Skeletal muscle tissue (tissue), 4 donors: ENCODE results near the gene RAB31. TPM values are rescaled to one million over a fixed set of nuclear protein-coding genes. Genes with fewer than 3 reads are reported as not detected.

ENCODE experiments used
- H3K27ac ChIP-seq: one replicate; pipeline ENCODE4 v1.7.0; 2013; ENCODE audit warnings: mild to moderate bottlenecking, low read depth, low read length, inconsistent platforms
- H3K27me3 ChIP-seq, 3 donors: one replicate each; pipeline ENCODE4 v1.7.0; 2013; ENCODE audit warnings: low read length in 3 of 3; ENCODE audit not compliant: control insufficient read depth in 3 of 3, insufficient read depth in 3 of 3
- H3K36me3 ChIP-seq, 3 donors: one replicate each; pipeline ENCODE4 v1.7.0; 2013; ENCODE audit warnings: low read length in 3 of 3; ENCODE audit not compliant: control insufficient read depth in 3 of 3, insufficient read depth in 3 of 3
- H3K4me1 ChIP-seq, 3 donors: one replicate each; pipeline ENCODE4 v1.7.0; 2013; ENCODE audit warnings: low read length in 3 of 3, mild to moderate bottlenecking in 3 of 3; ENCODE audit not compliant: control insufficient read depth in 3 of 3, insufficient read depth in 3 of 3
- H3K4me3 ChIP-seq, 3 donors: one replicate each; pipeline ENCODE4 v1.7.0; 2013; ENCODE audit warnings: low read length in 3 of 3
- H3K9ac ChIP-seq, 3 donors: one replicate each; pipeline ENCODE4 v1.7.0; 2013; ENCODE audit warnings: low read length in 3 of 3, mild to moderate bottlenecking in 3 of 3, moderate library complexity in 2 of 3, low read depth in 1 of 3
- H3K9me3 ChIP-seq, 3 donors: one replicate each; pipeline ENCODE4 v1.7.0; 2013; ENCODE audit warnings: low read length in 3 of 3; ENCODE audit not compliant: control insufficient read depth in 3 of 3
- total RNA-seq: library from RNA; depleted of rRNA; stranded (reverse); fragments of >200 nt; gene quantifications from one replicate; pipeline ENCODE4 v1.2.3, GENCODE V29; 2014
- donor health status: Osteomylitis.

Gene RAB31
- total RNA-seq, 1 donor from 2014 or later: 16.7 TPM

- Histone ChIP-seq H3K4me1 (peaks cover 0 to 8% (median under 1%) of the 10 kb centered on the region in 3 donors), H3K9me3 (no peaks in the 10 kb centered on the region), H3K27me3 (peaks cover 0 to 5% (median 2%) of the 10 kb centered on the region in 3 donors), H3K4me3 (no peak overlapping the region), H3K27ac (no peak overlapping the region), H3K36me3 (no peaks in the 10 kb centered on the region), H3K9ac (no peak overlapping the region)
These were observed 29.0 kb upstream of the RAB31 start for GRCh38 chr18:9679125-9679524.

DNA sequence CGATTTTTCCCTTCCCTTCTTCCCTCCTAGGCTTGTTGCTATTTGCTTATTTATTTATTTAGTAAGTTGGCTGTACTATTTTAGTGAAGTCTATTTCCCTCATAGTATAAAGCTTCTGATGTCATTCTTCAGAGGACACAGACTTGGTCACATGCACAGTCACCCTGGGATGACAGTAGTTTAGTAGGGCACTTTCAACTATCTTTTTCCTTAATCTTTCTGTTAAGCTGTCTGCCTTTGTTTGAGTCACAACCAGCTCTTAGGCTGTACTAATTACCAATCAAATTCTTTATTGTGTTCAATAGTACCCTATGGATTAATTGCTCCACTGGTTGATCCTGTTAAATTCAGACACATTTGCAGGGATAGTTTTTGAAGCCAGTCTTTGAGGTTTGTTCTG lies 26.9 kb upstream of the RAB31 start:
- Histone ChIP-seq H3K4me1 (peaks cover 7 to 16% (median 9%) of the 10 kb centered on the region in 3 donors), H3K27me3 (no peaks in the 10 kb centered on the region), H3K9ac (no peak overlapping the region), H3K9me3 (no peaks in the 10 kb centered on the region), H3K36me3 (no peaks in the 10 kb centered on the region), H3K4me3 (no peak overlapping the region), H3K27ac (no peak overlapping the region)

GRCh38 chr18:9682572-9682971 lies 25.5 kb upstream of the RAB31 start:
- Histone ChIP-seq H3K4me3 (no peak overlapping the region), H3K36me3 (no peaks in the 10 kb centered on the region), H3K4me1 (peaks cover 7 to 16% (median 9%) of the 10 kb centered on the region in 3 donors), H3K9ac (no peak overlapping the region), H3K9me3 (no peaks in the 10 kb centered on the region), H3K27ac (no peak overlapping the region), H3K27me3 (no peaks in the 10 kb centered on the region)

DNA sequence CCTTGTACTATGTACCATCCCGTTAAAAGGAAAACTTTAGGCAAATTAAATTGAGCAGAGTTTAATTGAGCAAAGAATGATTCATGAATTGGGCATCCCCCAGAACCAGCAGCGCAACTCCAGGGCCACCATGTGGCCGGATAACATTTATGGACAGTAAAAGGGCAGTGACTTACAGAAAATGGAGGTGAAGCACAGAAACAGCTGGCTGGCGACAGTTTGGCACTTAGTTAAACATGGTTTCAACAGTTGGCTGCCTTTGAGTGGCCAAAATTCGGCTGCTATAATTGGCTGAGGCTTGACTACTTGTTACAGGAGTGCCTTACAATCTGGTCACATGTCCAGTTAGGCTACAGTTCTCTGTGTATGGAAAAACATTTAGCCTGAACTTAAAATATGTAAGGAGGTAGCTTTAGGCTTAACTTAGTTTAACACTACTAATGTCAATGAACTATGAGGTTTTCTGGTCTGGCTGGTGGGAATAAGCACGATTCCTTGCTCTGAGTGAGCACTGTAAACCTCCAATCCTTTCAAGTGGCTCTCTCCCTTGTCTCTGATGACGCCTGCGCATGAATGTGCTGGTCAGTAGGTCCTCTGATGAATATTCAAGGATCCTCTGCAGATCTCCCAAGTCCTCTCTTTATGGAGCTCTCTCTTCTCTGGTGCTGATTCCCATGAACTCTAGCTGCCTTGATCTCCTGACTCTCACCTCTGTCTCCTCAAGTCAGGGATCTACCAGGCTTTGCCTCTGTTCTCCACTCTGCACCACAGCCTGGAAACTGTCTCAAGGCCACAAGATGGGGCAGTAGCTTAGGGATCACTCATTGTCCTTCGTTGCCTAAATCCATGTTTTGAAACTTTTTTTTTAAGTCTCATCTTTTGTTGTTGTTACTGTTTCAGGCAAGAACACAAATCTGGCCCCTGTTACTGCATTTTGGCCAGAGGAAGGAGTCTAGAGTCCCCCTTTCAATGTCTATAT lies 24.4 kb upstream of the RAB31 start:
- Histone ChIP-seq H3K27me3 (no peaks in the 10 kb centered on the region), H3K4me3 (no peak overlapping the region), H3K9ac (no peak overlapping the region), H3K27ac (no peak overlapping the region), H3K4me1 (peaks cover 7 to 16% (median 9%) of the 10 kb centered on the region in 3 donors), H3K36me3 (no peaks in the 10 kb centered on the region), H3K9me3 (no peaks in the 10 kb centered on the region)

- Histone ChIP-seq H3K9me3 (no peaks in the 10 kb centered on the region), H3K9ac (peak overlapping the region in 1 of 3 donors; percentile 9), H3K4me1 (peaks cover 7 to 16% (median 9%) of the 10 kb centered on the region in 3 donors), H3K4me3 (no peak overlapping the region), H3K36me3 (no peaks in the 10 kb centered on the region), H3K27me3 (no peaks in the 10 kb centered on the region), H3K27ac (peak overlapping the region; percentile 58)
These were observed 23.1 kb upstream of the RAB31 start for GRCh38 chr18:9684881-9685614.

DNA sequence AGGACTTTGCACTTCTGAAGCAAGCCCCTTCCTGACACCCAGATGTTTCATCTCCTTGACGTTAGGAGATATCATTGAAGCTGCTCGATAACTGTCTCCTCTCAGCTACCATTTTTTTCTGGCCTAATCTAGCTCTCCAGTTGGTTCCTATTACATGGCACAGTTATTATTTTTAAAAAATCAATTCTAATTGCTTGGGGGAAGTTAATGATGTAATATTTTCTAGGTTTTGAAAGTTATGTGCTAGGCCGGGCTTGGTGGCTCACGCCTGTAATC lies 22.5 kb upstream of the RAB31 start:
- no peak overlapping the region for H3K4me3 ChIP-seq
- peak overlapping the region; percentile 58 for H3K27ac ChIP-seq
- H3K4me1 ChIP-seq: peaks cover 7 to 16% (median 9%) of the 10 kb centered on the region in 3 donors
- no peaks in the 10 kb centered on the region for H3K27me3 ChIP-seq
- H3K36me3 ChIP-seq: no peaks in the 10 kb centered on the region
- no peaks in the 10 kb centered on the region for H3K9me3 ChIP-seq
- H3K9ac ChIP-seq: no peak overlapping the region

GRCh38 chr18:9688036-9688741 lies 19.9 kb upstream of the RAB31 start:
- Histone ChIP-seq H3K27ac (no peak overlapping the region), H3K36me3 (no peaks in the 10 kb centered on the region), H3K27me3 (no peaks in the 10 kb centered on the region), H3K9ac (no peak overlapping the region), H3K4me3 (no peak overlapping the region), H3K4me1 (peaks cover 7 to 16% (median 9%) of the 10 kb centered on the region in 3 donors), H3K9me3 (no peaks in the 10 kb centered on the region)

DNA sequence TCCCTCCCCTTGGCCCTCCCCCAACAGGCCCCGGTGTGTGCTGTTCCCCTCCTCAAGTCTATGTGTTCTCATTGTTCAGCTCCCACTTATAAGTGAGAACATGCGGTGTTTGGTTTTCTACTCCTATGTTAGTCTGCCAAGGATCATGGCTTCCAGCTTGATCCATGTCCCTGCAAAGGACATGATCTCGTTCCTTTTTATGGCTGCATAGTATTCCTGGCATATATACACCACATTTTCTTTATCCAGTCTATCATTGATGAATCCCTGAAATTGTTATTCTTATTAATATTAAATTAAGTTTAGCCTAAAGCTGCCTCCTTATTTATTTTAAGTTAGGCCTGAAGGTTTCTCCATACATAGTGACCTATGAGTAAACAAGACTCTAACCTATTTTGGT lies 18.8 kb upstream of the RAB31 start:
- H3K9me3 ChIP-seq: no peaks in the 10 kb centered on the region
- no peak overlapping the region for H3K4me3 ChIP-seq
- H3K9ac ChIP-seq: no peak overlapping the region
- H3K27ac ChIP-seq: no peak overlapping the region
- H3K4me1 ChIP-seq: peaks cover 7 to 8% (median 7%) of the 10 kb centered on the region in 3 donors
- no peaks in the 10 kb centered on the region for H3K27me3 ChIP-seq
- no peaks in the 10 kb centered on the region for H3K36me3 ChIP-seq

GRCh38 chr18:9690418-9691188 lies 17.5 kb upstream of the RAB31 start:
- H3K27ac ChIP-seq: no peak overlapping the region
- H3K36me3 ChIP-seq: no peaks in the 10 kb centered on the region
- no peaks in the 10 kb centered on the region for H3K9me3 ChIP-seq
- H3K27me3 ChIP-seq: no peaks in the 10 kb centered on the region
- no peak overlapping the region for H3K4me3 ChIP-seq
- no peak overlapping the region for H3K9ac ChIP-seq
- H3K4me1 ChIP-seq: no peaks in the 10 kb centered on the region
